Smooth muscle cell (in vitro differentiated cells): ENCODE results near the gene TELO2. TPM values are rescaled to one million over a fixed set of nuclear protein-coding genes. Genes with fewer than 3 reads are reported as not detected.

ENCODE experiments used
- DNase-seq: peaks from one replicate; lab custom pipeline; 2025; ENCODE audit not compliant: unreplicated experiment; lab: John Stamatoyannopoulos, UW
- H2AFZ ChIP-seq: fragments of 200-600 bp; sonication (generic); 2 replicates; pipeline ENCODE4 v1.6.0; 2016; ENCODE audit warnings: antibody characterized with exemption, low read depth, mild to moderate bottlenecking
- H3F3A ChIP-seq: fragments of 200-600 bp; sonication (generic); 2 replicates; pipeline ENCODE4 v1.6.0; 2017; ENCODE audit warnings: antibody characterized with exemption, low read depth
- H3K27ac ChIP-seq: fragments of 200-600 bp; sonication (generic); 2 replicates; pipeline ENCODE4 v1.5.1; 2016; ENCODE audit warnings: low read depth, mild to moderate bottlenecking
- H3K27me3 ChIP-seq: fragments of 200-600 bp; sonication (generic); 2 replicates; pipeline ENCODE4 v1.6.1; 2016; ENCODE audit warnings: low read depth, mild to moderate bottlenecking
- H3K36me3 ChIP-seq: fragments of 200-600 bp; sonication (generic); 2 replicates; pipeline ENCODE4 v1.5.1; 2016; ENCODE audit warnings: low read depth
- H3K4me1 ChIP-seq: fragments of 200-600 bp; sonication (generic); 2 replicates; pipeline ENCODE4 v1.5.1; 2016; ENCODE audit warnings: low read depth
- H3K4me2 ChIP-seq: fragments of 200-600 bp; sonication (generic); 2 replicates; pipeline ENCODE4 v1.6.0; 2016; ENCODE audit warnings: mild to moderate bottlenecking
- H3K4me3 ChIP-seq: fragments of 200-600 bp; sonication (generic); 2 replicates; pipeline ENCODE4 v1.5.1; 2016; ENCODE audit warnings: mild to moderate bottlenecking
- H3K79me2 ChIP-seq: fragments of 200-600 bp; sonication (generic); 2 replicates; pipeline ENCODE4 v1.6.0; 2016; ENCODE audit warnings: low read depth, mild to moderate bottlenecking
- H3K9ac ChIP-seq: fragments of 200-600 bp; sonication (generic); 2 replicates; pipeline ENCODE4 v1.6.0; 2016; ENCODE audit warnings: low read depth
- H3K9me3 ChIP-seq: fragments of 200-600 bp; sonication (generic); replicated peaks from 2 replicates; pipeline ENCODE4 v1.5.1; 2016; ENCODE audit warnings: low read depth
- H4K20me1 ChIP-seq: fragments of 200-600 bp; sonication (generic); 2 replicates; pipeline ENCODE4 v1.6.0; 2016; ENCODE audit warnings: low read depth
- CTCF ChIP-seq: fragments of 200-600 bp; sonication (generic); IDR thresholded peaks from 2 replicates; pipeline ENCODE4 v1.5.1; 2017; ENCODE audit warnings: borderline replicate concordance, mild to moderate bottlenecking, antibody characterized with exemption; ENCODE audit not compliant: insufficient read depth, poor library complexity, severe bottlenecking
- WGBS: methylation state at CpG from one replicate; pipeline ENCODE4 v1.1.7; 2016; ENCODE audit warnings: low lambda C conversion rate; 5-methylcytosine and 5-hydroxymethylcytosine counted together
- polyA plus RNA-seq: library from polyadenylated mRNA; unstranded; fragments of >200 nt; fragmentation: Nextera tagmentation; extraction: Ambion mirVana; gene quantifications from 2 replicates; pipeline ENCODE4 v1.2.1, GENCODE V29; 2016
- total RNA-seq: library from RNA; depleted of rRNA; stranded (reverse); fragments of >200 nt; gene quantifications from 2 replicates; pipeline ENCODE4 v1.2.3, GENCODE V29; 2014

TELO2 gene
- total and polyA plus RNA-seq, 2 experiments from 2014 or later, result 6.5 to 22.9 TPM

GRCh38 chr16:1542166-1542500, 49.0 kb downstream of the TELO2 start:
- DNase-seq, result no peak

GRCh38 chr16:1542533-1542932, 49.4 kb downstream of the TELO2 start:
- no peak overlapping the region for H2AFZ ChIP-seq
- H3K27me3 ChIP-seq, result no peaks in the 10 kb centered on the region
- H3K79me2 ChIP-seq, result no peaks in the 10 kb centered on the region
- no peaks in the 10 kb centered on the region for H3K4me1 ChIP-seq
- H3F3A ChIP-seq, result peaks cover 3% of the 10 kb centered on the region
- WGBS, result 99% methylated on average over 18 of the region's 18 CpGs
- no peaks in the 10 kb centered on the region for H3K36me3 ChIP-seq
- H3K9ac ChIP-seq, result no peak overlapping the region
- H4K20me1 ChIP-seq, result no peaks in the 10 kb centered on the region
- H3K4me2 ChIP-seq, result no peak overlapping the region
- DNase-seq, result no peak
- no peak for TF ChIP-seq CTCF
- no peak overlapping the region for H3K27ac ChIP-seq
- no peaks in the 10 kb centered on the region for H3K9me3 ChIP-seq
- H3K4me3 ChIP-seq, result no peak overlapping the region

More at GRCh38 chr16:1542166-1542500, 49.0 kb downstream of the TELO2 start:
- TF ChIP-seq CTCF, result no peak
- Histone ChIP-seq H3K9ac (no peak overlapping the region), H3K9me3 (no peaks in the 10 kb centered on the region), H3K27me3 (no peaks in the 10 kb centered on the region), H3K27ac (no peak overlapping the region), H4K20me1 (no peaks in the 10 kb centered on the region), H3K4me3 (no peak overlapping the region), H3K4me1 (no peaks in the 10 kb centered on the region), H3K4me2 (no peak overlapping the region), H3F3A (peaks cover 3% of the 10 kb centered on the region), H2AFZ (no peak overlapping the region), H3K79me2 (no peaks in the 10 kb centered on the region), H3K36me3 (no peaks in the 10 kb centered on the region)
- 83% methylated on average over 2 of the region's 2 CpGs for WGBS

- H3K36me3 ChIP-seq, result no peaks in the 10 kb centered on the region
- 52% methylated on average over 30 of the region's 30 CpGs for WGBS
- no peak for DNase-seq
- H3K9me3 ChIP-seq, result no peaks in the 10 kb centered on the region
- no peaks in the 10 kb centered on the region for H3K27me3 ChIP-seq
- H3K9ac ChIP-seq, result no peak overlapping the region
- no peaks in the 10 kb centered on the region for H3K4me1 ChIP-seq
- no peak overlapping the region for H3K4me3 ChIP-seq
- H2AFZ ChIP-seq, result no peak overlapping the region
- TF ChIP-seq CTCF, result no peak
- no peaks in the 10 kb centered on the region for H3K79me2 ChIP-seq
- peaks cover 3% of the 10 kb centered on the region for H3F3A ChIP-seq
- H3K4me2 ChIP-seq, result no peak overlapping the region
- H4K20me1 ChIP-seq, result no peaks in the 10 kb centered on the region
- no peak overlapping the region for H3K27ac ChIP-seq
These were observed 50.1 kb downstream of the TELO2 start for GRCh38 chr16:1543085-1543896.
